Testis (tissue), 5 donors: ENCODE measurements around the gene SERPINA12. TPM values are rescaled to one million over a fixed set of nuclear protein-coding genes. Genes with fewer than 3 reads are reported as not detected.

Experiments used
- DNase-seq: peaks from one replicate; pipeline ENCODE4 v3.0.0-alpha.2; 2019
- H3K27ac ChIP-seq, 2 donors: fragments of 200-600 bp; sonication (generic); one replicate each; pipeline ENCODE4 v1.5.1; 2019
- H3K27me3 ChIP-seq: fragments of 200-600 bp; sonication (generic); one replicate; pipeline ENCODE4 v1.5.1; 2019
- H3K36me3 ChIP-seq: fragments of 200-600 bp; sonication (generic); one replicate; pipeline ENCODE4 v1.5.1; 2017; ENCODE audit warnings: low read depth; ENCODE audit errors: missing control alignments
- H3K4me1 ChIP-seq: fragments of 200-600 bp; sonication (generic); one replicate; pipeline ENCODE4 v1.5.1; 2019
- H3K4me3 ChIP-seq, 2 donors: fragments of 200-600 bp; sonication (generic); one replicate each; pipeline ENCODE4 v1.5.1; 2017 to 2019
- H3K9me3 ChIP-seq: fragments of 200-600 bp; sonication (generic); one replicate; pipeline ENCODE4 v1.5.1; 2017
- POLR2A ChIP-seq: fragments of 450-650 bp; IDR thresholded peaks from one replicate; pipeline ENCODE4 v1.6.1; 2017; ENCODE audit warnings: antibody characterized with exemption, mild to moderate bottlenecking, moderate library complexity
- whole genome bisulfite sequencing, 2 donors: methylation state at CpG; one replicate each; pipeline ENCODE4 v1.1.5; 2018; 5-methylcytosine and 5-hydroxymethylcytosine counted together
- intact Hi-C: fragments of 100-400 bp; cut with DNase I; formaldehyde crosslinking; loops from one replicate; pipeline ENCODE4 v1.15.1; 2023; ENCODE audit warnings: low total_unique reads
- long read RNA-seq, 2 donors: transcript quantifications; one replicate each; lab custom pipeline, GENCODE V29; 2026
- polyA plus RNA-seq: library from polyadenylated mRNA; stranded (reverse); fragments of 350-450 nt; fragmentation: Illumina TruSeq; extraction: RNeasy Lipid Tissue Mini Kit (QIAGEN cat#74804); gene quantifications from one replicate; pipeline ENCODE4 v1.2.3, GENCODE V29; 2014; ENCODE audit warnings: low read depth, low replicate concordance; ENCODE audit not compliant: insufficient read depth
- total RNA-seq, 2 donors: library from RNA; depleted of rRNA; stranded (reverse); fragments of >200 nt; gene quantifications; one replicate each; pipeline ENCODE4 v1.2.3, GENCODE V29; 2016
- TF ChIP-seq, protein P1 (sequence below), 3 experiments: fragments of 450-650 bp in 2 of 3; fragments of 200-600 bp in 1 of 3; sonication (generic) in 1 of 3; IDR thresholded peaks; one replicate each; pipeline ENCODE4 v1.5.1; 2016 to 2019; ENCODE audit warnings: antibody characterized with exemption in 3 of 3, mild to moderate bottlenecking in 2 of 3, moderate library complexity in 1 of 3

SERPINA12 gene
- total RNA-seq, result under 1 TPM; 0.25 to 0.47 TPM
- polyA plus RNA-seq, result not detected
- long read RNA-seq, donor 1, partial matches to known transcripts, result 423 of 423 reads
- long read RNA-seq, donor 1, other reads (novel, unspliced or antisense), result 0 of 423 reads
- long read RNA-seq, donor 2, partial matches to known transcripts, result 1,285 of 1,285 reads
- long read RNA-seq, donor 2, other reads (novel, unspliced or antisense), result 0 of 1,285 reads

DNA sequence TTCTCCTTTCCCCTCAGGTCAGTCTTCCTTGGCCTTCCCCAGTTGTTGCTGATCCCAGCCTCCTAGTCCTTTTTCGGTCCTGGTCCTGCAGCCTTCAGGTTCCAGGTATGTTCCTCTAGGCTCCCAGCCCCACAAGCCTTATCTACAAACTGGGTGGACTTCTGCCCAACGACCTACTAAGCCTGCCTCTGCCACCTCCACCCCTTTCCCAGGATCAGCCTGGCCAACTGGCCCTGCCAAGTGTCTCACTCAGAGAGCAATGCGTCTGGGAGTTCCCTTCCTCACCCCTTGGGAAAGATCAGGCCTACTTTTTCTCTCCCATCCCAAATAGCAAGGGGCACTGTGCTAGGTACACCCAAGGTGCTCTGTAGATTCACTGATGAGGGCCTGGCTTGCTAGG is at the start of gene SERPINA12:
TSS of gene SERPINA12 (minus strand) at position 114 of the 400 bp plus-strand sequence. CDS start 11,072 bp downstream, outside the sequence.
- no peak for TF ChIP-seq POLR2A
- no peak for DNase-seq
- Histone ChIP-seq H3K4me1 (no peaks in the 10 kb centered on the region), H3K4me3 (no peak within 1 kb of the TSS), H3K36me3 (no peaks in the 10 kb centered on the region), H3K9me3 (no peaks in the 10 kb centered on the region), H3K27ac (no peak within 1 kb of the TSS), H3K27me3 (no peaks in the 10 kb centered on the region)
- 88 to 90% methylated on average over 3 of the region's 3 CpGs for WGBS, 2 donors
- intact Hi-C loops, result no loop called here

DNA sequence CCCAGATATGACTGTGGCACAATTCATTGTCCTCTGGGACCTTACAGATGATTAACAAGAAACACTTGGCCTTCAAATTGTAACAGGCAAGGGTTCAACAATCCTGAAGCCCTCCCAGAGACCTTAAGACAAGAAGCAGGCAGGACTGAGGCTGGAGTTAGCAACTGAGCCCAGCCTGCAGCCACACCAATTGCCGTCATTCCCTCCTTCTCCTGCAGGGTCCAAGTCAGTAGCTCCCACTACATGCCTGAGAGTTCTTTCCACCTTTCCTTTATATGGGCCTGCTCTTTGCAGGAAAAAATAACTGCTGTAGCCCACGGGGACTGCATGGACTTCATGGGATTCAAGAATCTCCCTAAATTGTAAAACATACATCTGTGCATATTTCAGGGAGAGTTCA is 49.6 kb upstream of the SERPINA12 start:
- no peaks in the 10 kb centered on the region for H3K9me3 ChIP-seq
- H3K27ac ChIP-seq, result no peak overlapping the region
- intact Hi-C loops, result no loop called here
- 68 to 92% methylated on average over 2 of the region's 2 CpGs for WGBS, 2 donors
- TF ChIP-seq, protein P1, sequence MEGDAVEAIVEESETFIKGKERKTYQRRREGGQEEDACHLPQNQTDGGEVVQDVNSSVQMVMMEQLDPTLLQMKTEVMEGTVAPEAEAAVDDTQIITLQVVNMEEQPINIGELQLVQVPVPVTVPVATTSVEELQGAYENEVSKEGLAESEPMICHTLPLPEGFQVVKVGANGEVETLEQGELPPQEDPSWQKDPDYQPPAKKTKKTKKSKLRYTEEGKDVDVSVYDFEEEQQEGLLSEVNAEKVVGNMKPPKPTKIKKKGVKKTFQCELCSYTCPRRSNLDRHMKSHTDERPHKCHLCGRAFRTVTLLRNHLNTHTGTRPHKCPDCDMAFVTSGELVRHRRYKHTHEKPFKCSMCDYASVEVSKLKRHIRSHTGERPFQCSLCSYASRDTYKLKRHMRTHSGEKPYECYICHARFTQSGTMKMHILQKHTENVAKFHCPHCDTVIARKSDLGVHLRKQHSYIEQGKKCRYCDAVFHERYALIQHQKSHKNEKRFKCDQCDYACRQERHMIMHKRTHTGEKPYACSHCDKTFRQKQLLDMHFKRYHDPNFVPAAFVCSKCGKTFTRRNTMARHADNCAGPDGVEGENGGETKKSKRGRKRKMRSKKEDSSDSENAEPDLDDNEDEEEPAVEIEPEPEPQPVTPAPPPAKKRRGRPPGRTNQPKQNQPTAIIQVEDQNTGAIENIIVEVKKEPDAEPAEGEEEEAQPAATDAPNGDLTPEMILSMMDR (IDR thresholded peaks at IDR 0.05), result no peak
- TF ChIP-seq POLR2A, result no peak
- no peak for DNase-seq
- H3K27me3 ChIP-seq, result no peaks in the 10 kb centered on the region
- H3K4me1 ChIP-seq, result no peaks in the 10 kb centered on the region
- H3K4me3 ChIP-seq, result no peak overlapping the region
- H3K36me3 ChIP-seq, result no peaks in the 10 kb centered on the region

GRCh38 chr14:94557327-94557726 is 48.1 kb upstream of the SERPINA12 start:
- H3K4me1 ChIP-seq, result no peaks in the 10 kb centered on the region
- no peak for TF ChIP-seq POLR2A
- TF ChIP-seq, protein P1 (IDR thresholded peaks at IDR 0.05), result no peak
- WGBS, 2 donors, result 91 to 94% methylated on average over 1 of the region's 1 CpG
- H3K9me3 ChIP-seq, result no peaks in the 10 kb centered on the region
- no peak overlapping the region for H3K27ac ChIP-seq
- intact Hi-C loops, result no loop called here
- no peaks in the 10 kb centered on the region for H3K36me3 ChIP-seq
- H3K27me3 ChIP-seq, result no peaks in the 10 kb centered on the region
- no peak for DNase-seq
- H3K4me3 ChIP-seq, result no peak overlapping the region

GRCh38 chr14:94555991-94556390 is 46.7 kb upstream of the SERPINA12 start:
- Histone ChIP-seq H3K4me3 (no peak overlapping the region), H3K36me3 (no peaks in the 10 kb centered on the region), H3K27me3 (no peaks in the 10 kb centered on the region), H3K9me3 (no peaks in the 10 kb centered on the region), H3K4me1 (no peaks in the 10 kb centered on the region), H3K27ac (no peak overlapping the region)
- intact Hi-C loops, result no loop called here
- WGBS, 2 donors, result 86% methylated on average over 9 of the region's 9 CpGs
- peak; percentile 10 for DNase-seq
- TF ChIP-seq POLR2A, result no peak
- TF ChIP-seq, protein P1 (IDR thresholded peaks at IDR 0.05), result no peak

GRCh38 chr14:94550041-94550440 is 40.8 kb upstream of the SERPINA12 start:
- Histone ChIP-seq H3K4me3 (peak overlapping the region in 1 of 2 donors; percentile 5), H3K4me1 (no peaks in the 10 kb centered on the region), H3K36me3 (no peaks in the 10 kb centered on the region), H3K27ac (no peak overlapping the region), H3K27me3 (no peaks in the 10 kb centered on the region), H3K9me3 (no peaks in the 10 kb centered on the region)
- WGBS, 2 donors, result 71 to 73% methylated on average over 2 to 8 of the region's 8 CpGs
- TF ChIP-seq, protein P1 (IDR thresholded peaks at IDR 0.05), result no peak
- no peak for TF ChIP-seq POLR2A
- no peak for DNase-seq
- intact Hi-C loops, result no loop called here
